ENCODE data around the gene BRSK2.
"Not testable (repeated sequence)": the region's sequence is repeated elsewhere in the genome, so short reads cannot be mapped to it uniquely, and the experiment has no call there.

The BRSK2 gene

DNA sequence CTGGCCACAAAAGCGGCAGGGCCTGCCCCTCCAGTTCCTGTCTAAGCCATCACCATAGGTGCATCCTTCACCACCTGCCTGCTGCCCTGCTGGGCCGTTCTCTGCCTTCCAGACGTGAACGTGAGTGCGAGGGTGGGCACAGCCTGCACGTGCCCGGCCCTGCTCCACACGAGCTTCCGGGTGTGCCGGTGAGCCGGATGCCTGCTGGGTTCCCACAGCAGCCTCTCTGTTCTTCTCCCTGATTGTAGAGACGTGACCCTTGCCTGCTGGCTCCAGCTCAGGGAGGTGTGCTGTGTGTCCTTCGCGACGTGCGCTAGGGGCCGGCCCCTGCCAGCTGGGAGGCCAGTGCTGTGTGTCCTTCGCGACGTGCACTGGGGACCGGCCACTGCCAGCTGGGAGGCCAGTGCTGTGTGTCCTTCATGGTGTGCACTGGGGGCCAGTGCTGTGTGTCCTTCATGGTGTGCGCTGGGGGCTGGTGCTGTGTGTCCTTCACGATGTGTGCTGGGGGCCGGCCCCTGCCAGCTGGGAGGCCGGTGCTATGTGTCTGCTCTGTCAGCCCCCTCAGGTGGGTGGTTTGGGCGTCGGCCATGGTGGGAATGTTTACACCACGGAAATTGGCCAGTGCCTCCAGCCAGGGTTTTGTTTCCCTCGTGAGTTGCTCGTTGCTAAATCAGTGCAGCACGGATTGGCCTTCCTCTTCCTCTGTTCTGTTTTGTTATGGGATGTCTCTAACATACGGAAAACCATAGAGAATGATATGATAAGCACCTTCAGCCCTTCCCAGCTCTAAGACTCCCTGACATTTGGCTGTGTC lies 35.4 kb upstream of the BRSK2 start:
- no peak for DNase-seq (ENCODE audit: low read depth)

GRCh38 chr11:1356007-1356435 lies 33.7 kb upstream of the BRSK2 start:
- DNase-seq (ENCODE audit: low read depth) = no peak

- no peak for DNase-seq (ENCODE audit: low read depth)
Measured at GRCh38 chr11:1356478-1356960, 33.2 kb upstream of the BRSK2 start.

- DNase-seq (ENCODE audit: low read depth) = no peak
Measured at GRCh38 chr11:1358286-1358685, 31.4 kb upstream of the BRSK2 start.

DNA sequence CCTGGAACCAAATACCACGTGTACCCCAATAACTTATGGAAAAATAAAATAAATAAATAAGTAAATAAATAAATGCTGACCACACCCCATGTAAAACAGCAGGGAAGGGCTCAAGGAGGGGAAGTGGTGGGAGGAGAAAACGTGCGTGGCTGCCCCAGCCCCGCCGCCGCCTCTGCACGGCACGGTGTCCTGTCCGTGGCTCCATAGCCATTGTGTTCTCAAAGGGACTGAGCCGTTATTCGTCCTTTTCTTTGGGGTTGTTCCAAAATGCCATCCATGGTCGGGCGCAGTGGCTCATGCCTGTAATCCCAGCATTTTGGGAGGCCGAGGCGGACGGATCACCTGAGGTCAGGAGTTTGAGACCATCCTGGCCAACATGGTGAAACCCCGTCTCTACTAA lies 30.8 kb upstream of the BRSK2 start:
- not testable (repeated sequence) for DNase-seq (ENCODE audit: low read depth)

DNA sequence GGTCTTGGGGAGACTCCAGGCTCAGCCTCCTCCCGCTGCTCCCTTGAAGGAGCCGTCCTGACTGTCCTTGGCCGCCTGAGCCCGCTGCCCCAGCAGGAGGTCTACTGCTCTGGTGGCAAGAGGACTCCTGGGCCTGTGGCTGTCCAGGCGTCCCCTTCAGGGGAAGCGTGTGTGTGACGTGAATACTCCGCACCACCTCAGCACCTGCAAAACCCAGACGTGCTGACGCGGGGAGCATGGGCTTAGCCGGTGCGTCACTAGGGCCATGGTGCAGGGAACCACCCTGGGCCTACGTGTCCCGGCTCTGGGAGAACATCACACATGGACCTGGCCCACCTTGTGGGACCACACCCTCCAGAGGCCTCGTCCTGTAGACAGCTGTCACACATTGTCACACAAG lies 30.2 kb upstream of the BRSK2 start:
- no peak for DNase-seq (ENCODE audit: low read depth)

DNA sequence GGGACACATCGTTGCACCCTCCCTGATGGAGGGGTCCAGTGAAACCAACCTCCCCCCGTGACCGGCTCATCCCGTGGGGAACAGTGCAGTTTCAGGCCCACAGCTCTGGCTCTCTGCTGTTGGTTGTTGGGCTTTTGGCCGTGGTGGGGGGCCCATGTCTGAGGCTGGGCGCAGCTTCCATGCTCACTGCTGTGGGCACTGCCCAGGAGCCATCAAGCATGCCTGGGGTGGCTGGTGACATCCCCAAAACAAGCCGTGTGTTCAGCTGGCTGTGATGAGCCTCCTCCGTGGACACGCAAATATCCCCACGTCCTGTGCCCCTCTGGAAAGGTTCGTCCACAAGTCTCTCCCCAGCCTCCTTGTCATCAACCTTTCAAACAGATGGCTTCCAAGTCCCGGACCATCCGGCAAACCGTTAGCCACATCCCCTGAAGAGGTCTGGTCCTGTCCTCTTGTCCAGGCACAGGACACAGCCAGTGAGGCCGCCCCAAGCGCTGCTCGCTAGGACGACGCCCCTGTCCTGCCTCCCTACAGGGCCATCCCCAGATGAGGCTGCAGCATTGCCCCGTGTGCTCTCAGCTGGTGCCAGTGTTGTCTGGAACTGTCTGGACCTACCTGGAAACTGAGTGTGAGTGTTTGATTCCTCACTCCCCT lies 29.4 kb upstream of the BRSK2 start:
- no peak for DNase-seq (ENCODE audit: low read depth)

DNA sequence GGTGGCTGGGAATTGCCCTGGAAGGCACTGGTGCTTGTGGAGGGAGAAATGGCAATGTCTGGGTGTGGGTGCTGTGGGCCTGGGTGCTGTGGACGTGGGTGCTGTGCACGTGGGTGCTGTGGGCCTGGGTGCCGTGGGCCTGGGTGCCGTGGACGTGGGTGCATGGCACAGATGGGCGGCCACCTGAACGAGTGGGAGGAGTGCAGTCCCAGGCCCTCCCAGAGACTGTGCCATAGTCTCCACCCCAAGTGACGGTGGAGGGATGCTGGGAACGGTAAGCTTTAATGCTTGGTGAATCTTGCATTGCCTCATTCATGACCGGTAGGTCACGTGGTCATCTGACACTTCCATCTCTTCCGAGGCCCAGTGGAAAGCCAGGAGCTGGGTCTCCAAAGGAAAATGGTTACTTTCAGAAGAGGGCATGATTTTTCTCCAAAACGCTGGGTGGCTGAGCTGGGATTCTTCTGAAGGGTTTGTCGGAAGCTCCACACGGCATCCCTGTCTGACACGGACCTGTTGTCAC lies 28.8 kb upstream of the BRSK2 start:
- no peak for DNase-seq (ENCODE audit: low read depth)

DNA sequence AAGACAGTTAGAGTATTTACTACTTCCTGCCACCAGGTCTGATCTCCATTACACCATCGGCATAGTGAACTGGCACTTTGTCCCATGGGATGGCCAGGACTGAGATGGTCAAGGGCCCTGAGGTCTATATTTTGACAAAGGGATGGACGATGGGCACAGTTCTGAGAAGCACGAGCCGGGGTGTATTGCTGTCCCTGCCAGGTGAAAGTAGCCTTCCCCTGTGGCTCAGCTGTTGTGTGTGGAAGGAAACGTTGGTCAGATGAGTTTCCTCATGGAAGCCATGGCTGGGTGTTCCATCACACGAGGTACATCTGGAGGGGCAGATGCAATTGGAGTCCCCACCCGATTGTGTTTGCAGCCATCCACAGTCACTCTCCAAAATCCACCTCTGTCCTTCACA lies 27.9 kb upstream of the BRSK2 start:
- no peak for DNase-seq (ENCODE audit: low read depth)

GRCh38 chr11:1367721-1368120 lies 22.0 kb upstream of the BRSK2 start:
- DNase-seq (ENCODE audit: low read depth) = no peak

DNA sequence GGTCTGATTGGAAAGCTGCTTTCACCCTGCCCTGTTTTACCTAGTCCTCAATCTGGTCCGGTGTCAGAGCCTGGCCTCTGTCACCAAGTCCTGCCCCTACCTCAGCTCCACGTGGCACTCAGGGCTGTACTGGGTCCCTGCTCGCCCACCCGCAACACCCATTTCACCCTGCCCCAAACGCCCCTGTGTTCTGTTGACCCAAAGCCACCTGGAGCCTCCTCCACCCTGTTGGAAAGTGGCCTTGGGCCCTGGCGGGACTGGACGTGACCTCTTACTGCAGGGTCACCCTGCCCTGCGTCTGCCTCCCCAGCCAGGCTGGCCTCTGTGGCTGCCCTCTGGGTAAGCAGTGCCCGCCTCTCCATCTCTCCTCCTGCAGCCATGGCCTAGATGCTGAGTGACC lies 21.5 kb upstream of the BRSK2 start:
- no peak for DNase-seq (ENCODE audit: low read depth)

- no peak for DNase-seq (ENCODE audit: low read depth)
Measured at GRCh38 chr11:1368966-1369365, 20.8 kb upstream of the BRSK2 start.

- DNase-seq (ENCODE audit: low read depth) = no peak
Measured at GRCh38 chr11:1369371-1370005, 20.2 kb upstream of the BRSK2 start.

DNA sequence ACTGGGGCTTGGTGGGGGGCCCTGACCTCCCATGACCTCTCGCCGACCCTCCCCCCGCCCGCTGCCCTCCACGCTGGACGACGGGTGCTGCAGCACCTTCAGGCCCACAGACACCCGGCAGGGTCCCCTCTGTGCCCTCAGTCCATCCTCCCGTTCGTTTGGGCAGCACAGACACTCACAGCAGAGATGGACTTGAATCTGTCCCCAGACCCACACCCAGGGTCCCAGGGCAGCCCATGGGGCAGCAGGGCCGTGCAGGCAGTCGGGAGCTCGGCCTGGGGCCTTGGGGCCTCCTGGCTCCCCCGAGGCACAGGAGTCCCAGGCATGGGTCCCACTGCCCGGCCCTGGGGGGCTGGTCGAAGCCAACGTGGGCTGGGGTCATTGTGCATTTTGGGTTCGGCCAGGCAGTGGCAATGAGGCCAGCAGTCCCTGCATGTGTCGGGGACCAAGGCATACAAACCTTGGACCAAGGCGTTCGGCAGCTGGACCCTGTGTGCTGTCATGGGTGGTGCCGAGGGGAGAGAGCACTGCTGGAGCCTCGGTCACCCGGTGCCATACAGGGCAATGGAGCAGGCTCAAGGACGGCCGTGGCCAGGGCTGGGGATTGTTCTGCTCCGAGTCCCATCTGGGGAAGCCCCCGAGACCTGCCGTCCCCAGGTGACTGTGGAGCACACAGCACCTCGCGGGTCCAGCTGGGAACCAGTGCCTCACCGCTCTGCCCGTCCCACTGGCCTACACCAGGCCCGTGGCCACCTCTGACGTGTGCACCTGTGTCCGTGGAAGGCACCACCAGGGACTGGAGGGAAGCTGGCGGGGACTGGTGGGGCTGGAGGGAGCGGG lies 19.3 kb upstream of the BRSK2 start:
- no peak for DNase-seq (ENCODE audit: low read depth)

GRCh38 chr11:1371026-1371325 lies 18.8 kb upstream of the BRSK2 start:
- DNase-seq (ENCODE audit: low read depth) = no peak

DNA sequence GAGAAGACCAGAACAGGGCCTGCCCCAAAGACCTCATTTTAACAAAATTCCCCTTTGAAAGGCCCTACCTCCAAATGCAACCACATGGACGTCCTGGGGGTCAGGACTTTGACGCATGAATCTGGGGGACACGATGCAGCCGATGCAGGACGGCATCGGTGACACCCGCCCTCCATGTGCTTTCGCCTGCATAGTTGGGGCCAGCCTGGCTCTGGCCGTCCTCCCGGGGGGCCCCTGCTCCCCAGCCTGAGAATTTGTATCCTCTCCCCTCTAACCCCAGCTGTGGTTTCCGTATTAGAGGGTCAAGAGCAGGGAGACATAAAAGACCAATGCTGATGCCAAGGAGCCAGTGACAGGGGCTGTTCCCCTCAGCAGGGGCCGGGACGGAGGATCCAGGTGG lies 18.4 kb upstream of the BRSK2 start:
- no peak for DNase-seq (ENCODE audit: low read depth)

DNA sequence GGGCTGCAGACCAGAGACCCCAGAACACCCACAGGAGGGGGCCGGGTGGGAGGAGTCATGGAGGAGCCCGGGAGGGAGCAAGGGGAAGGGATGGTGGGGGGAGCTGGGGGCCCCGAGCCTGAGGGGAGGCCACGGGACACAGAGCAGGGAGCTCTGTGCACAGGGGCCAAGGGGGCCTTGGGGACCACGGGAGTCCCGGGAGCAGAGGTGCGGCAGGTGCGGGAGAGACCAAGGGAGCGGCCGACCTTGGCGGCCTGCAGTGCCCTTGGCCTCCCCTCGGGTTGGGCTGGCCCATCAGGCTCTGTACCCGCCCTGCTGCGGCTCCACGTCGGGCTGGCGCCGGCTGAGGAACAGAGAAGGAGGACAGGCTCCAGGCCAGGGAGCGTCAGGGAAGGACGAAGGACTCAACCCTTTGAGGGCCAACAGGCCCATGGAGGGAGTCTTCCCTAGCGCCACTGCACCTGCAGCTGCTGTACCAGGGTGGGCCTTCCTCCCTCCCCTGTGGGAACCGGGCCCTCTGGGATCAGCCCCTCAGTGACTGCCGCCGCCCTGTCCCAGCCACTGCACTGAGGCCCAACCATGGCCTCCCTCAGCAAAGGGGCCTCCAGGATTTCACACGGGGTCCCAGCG lies 17.8 kb upstream of the BRSK2 start:
- DNase-seq (ENCODE audit: low read depth) = no peak

DNA sequence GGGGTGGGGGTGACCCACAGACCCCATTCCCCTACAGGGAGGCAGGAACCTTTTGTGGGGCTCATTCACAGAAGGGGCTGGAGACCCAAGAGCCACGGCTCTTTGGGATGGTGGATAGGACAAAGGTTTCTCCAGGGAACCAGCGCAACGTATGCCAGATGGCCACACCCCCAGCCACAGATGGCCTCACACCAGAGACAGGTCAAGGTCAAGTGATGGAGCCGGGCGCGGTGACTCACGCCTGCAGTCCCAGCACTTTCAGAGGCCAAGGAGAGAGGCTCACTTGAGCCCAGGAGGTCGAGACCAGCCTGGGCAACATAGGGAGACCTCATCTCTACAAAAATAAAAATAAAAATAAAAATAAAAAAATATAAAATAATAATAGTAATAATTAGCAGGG lies 17.1 kb upstream of the BRSK2 start:
- DNase-seq (ENCODE audit: low read depth) = no peak

DNA sequence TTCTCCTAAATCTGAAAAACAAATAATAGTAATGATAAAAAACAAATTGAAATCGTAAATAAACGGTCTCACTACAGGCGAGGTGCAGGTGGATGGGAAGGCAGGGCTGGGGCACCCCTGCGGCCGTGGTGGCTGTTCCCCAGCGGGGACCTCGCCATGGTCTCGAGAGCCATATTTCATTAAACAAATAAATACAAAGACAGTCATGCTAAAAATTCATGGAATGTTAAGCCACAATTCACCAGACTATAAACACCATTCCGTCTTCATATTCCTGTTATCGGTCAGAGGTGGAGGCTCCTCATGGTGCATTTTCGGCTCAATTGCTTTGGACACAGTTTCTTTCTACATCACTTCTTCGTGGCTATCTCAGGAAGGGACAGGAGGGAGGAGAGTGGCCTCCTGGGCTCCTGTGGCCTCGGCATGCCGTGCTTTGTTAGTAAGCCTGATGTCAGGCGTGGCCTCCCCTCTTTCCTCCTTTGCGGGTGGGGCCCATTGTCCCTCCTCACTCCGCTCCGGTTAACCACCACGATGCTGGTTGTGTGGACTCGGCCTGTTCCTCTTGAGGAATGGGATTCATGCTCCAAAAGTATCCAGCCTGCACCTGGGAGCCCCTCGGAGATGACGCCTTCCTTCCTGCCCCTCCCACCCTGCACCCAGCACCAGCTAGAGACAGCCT lies 16.1 kb upstream of the BRSK2 start:
- DNase-seq (ENCODE audit: low read depth) = no peak

GRCh38 chr11:1375161-1375954 lies 14.4 kb upstream of the BRSK2 start:
- no peak for DNase-seq (ENCODE audit: low read depth)

DNA sequence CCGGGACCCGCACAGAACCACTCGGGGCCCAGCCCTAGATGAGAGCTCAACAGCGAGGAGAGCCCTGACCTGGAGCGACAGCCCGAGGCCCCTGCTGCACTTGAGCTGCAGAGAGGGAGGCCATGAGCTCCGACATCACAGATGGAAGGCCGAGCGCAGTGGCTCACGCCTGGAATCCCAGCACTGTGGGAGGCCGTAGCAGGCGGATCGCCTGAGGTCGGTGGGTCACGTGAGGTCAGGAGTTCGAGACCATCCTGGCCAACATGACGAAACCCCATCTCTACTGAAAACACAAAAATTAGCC lies 13.8 kb upstream of the BRSK2 start:
- DNase-seq (ENCODE audit: low read depth) = no peak

Measured in activated gamma-delta T cell treated with anti-CD3 and anti-CD28 coated beads, Interleukin-2, amount 50 U/mL, for 16 hours (primary cell).